Astrocyte (in vitro differentiated cells and primary cell): Measurements from ENCODE around the gene FER. TPM values are rescaled to one million over a fixed set of nuclear protein-coding genes. Genes with fewer than 3 reads are reported as not detected.
"Not testable (repeated sequence)": the region's sequence is repeated elsewhere in the genome, so short reads cannot be mapped to it uniquely, and the experiment has no call there.

Experiments used
- DNase-seq: peaks from one replicate; pipeline ENCODE4 v3.0.0-alpha.2; 2010; ENCODE audit warnings: low read depth
- FAIRE-seq: peaks from 2 replicates; lab custom pipeline; 2011; peaks lifted over from hg19 to GRCh38; lab: Jason Lieb, UNC
- H2AFZ ChIP-seq: 2 replicates; pipeline ENCODE4 v1.6.0; 2012; ENCODE audit warnings: low read depth, low read length, inconsistent platforms
- H3K27ac ChIP-seq: 2 replicates; pipeline ENCODE4 v1.5.1; 2011; ENCODE audit warnings: low read depth, low read length, inconsistent platforms
- H3K27me3 ChIP-seq: 2 replicates; pipeline ENCODE4 v1.6.0; 2011; ENCODE audit warnings: low read length, inconsistent platforms; ENCODE audit not compliant: insufficient read depth
- H3K36me3 ChIP-seq: 2 replicates; pipeline ENCODE4 v1.5.1; 2011; ENCODE audit warnings: low read length, inconsistent platforms; ENCODE audit not compliant: insufficient read depth
- H3K4me1 ChIP-seq: 2 replicates; pipeline ENCODE4 v1.5.1; 2011; ENCODE audit warnings: low read length, inconsistent platforms; ENCODE audit not compliant: insufficient read depth
- H3K4me2 ChIP-seq: 2 replicates; pipeline ENCODE4 v1.6.0; 2012; ENCODE audit warnings: low read length, inconsistent platforms
- H3K4me3 ChIP-seq: 2 replicates; pipeline ENCODE4 v1.5.1; 2011; ENCODE audit warnings: low read depth, mild to moderate bottlenecking, low read length, inconsistent platforms; ENCODE audit not compliant: insufficient read depth
- H3K79me2 ChIP-seq: 2 replicates; pipeline ENCODE4 v1.6.0; 2012; ENCODE audit warnings: mild to moderate bottlenecking, low read length, inconsistent platforms; ENCODE audit not compliant: insufficient read depth
- H3K9ac ChIP-seq: 2 replicates; pipeline ENCODE4 v1.6.0; 2012; ENCODE audit warnings: mild to moderate bottlenecking, low read length, inconsistent platforms
- H3K9me3 ChIP-seq: 2 replicates; pipeline ENCODE4 v1.5.1; 2012; ENCODE audit warnings: low read depth, mild to moderate bottlenecking, low read length, inconsistent platforms; ENCODE audit not compliant: insufficient read depth
- H4K20me1 ChIP-seq: 2 replicates; pipeline ENCODE4 v1.6.0; 2012; ENCODE audit warnings: low read length, inconsistent platforms; ENCODE audit not compliant: insufficient read depth
- H3K27ac Mint-ChIP-seq: one replicate; pipeline ENCODE4 v1.8.0; 2021; ENCODE audit warnings: mild to moderate bottlenecking, mixed read lengths; ENCODE audit not compliant: unreplicated experiment
- H3K27me3 Mint-ChIP-seq: one replicate; pipeline ENCODE4 v1.8.0; 2021; ENCODE audit warnings: low read depth, mixed read lengths; ENCODE audit not compliant: unreplicated experiment
- H3K36me3 Mint-ChIP-seq: one replicate; pipeline ENCODE4 v1.8.0; 2021; ENCODE audit warnings: low read depth, mixed read lengths; ENCODE audit not compliant: unreplicated experiment
- H3K4me1 Mint-ChIP-seq: one replicate; pipeline ENCODE4 v1.8.0; 2021; ENCODE audit warnings: low read depth, mixed read lengths; ENCODE audit not compliant: unreplicated experiment
- H3K4me3 Mint-ChIP-seq: one replicate; pipeline ENCODE4 v1.8.0; 2021; ENCODE audit warnings: mild to moderate bottlenecking, moderate library complexity, mixed read lengths; ENCODE audit not compliant: unreplicated experiment
- H3K9me3 Mint-ChIP-seq: one replicate; pipeline ENCODE4 v1.8.0; 2021; ENCODE audit warnings: mild to moderate bottlenecking, mixed read lengths; ENCODE audit not compliant: unreplicated experiment
- CTCF ChIP-seq: IDR thresholded peaks from 2 replicates; pipeline ENCODE4 v1.5.1; 2011; ENCODE audit warnings: low read depth, mild to moderate bottlenecking, inconsistent platforms, low read length, moderate library complexity; ENCODE audit not compliant: insufficient read depth
- EZH2 ChIP-seq: IDR thresholded peaks from 2 replicates; pipeline ENCODE4 v1.6.1; 2012; ENCODE audit warnings: mild to moderate bottlenecking, low read length, inconsistent platforms; ENCODE audit not compliant: insufficient read depth
- total RNA-seq: library from RNA; stranded (reverse); gene quantifications from 2 replicates; pipeline ENCODE4 v1.2.1, GENCODE V29; 2021

Gene FER
- total RNA-seq, 1 donor from 2014 or later, result 21.6 TPM

GRCh38 chr5:109052216-109052615 is 304.5 kb downstream of the FER start:
- H3K27ac Mint-ChIP-seq, H3K27me3 Mint-ChIP-seq, H3K36me3 Mint-ChIP-seq, H2AFZ ChIP-seq, H3K9me3 ChIP-seq, H3K4me3 Mint-ChIP-seq, H3K4me1 Mint-ChIP-seq, DNase-seq, H3K4me1 ChIP-seq, H3K9me3 Mint-ChIP-seq, H3K36me3 ChIP-seq, H3K4me3 ChIP-seq, H3K9ac ChIP-seq, H3K79me2 ChIP-seq, H3K27me3 ChIP-seq, H3K4me2 ChIP-seq, H3K27ac ChIP-seq, FAIRE-seq, H4K20me1 ChIP-seq: not testable (repeated sequence)

- Histone ChIP-seq H3K4me3 (no peak overlapping the region), H3K79me2 (no peaks in the 10 kb centered on the region), H3K36me3 (no peaks in the 10 kb centered on the region), H3K4me2 (no peak overlapping the region), H3K9me3 (no peaks in the 10 kb centered on the region), H3K27ac (no peak overlapping the region), H2AFZ (no peak overlapping the region), H3K9ac (no peak overlapping the region), H3K27me3 (no peaks in the 10 kb centered on the region), H4K20me1 (no peaks in the 10 kb centered on the region), H3K4me1 (no peaks in the 10 kb centered on the region)
- H3K9me3 Mint-ChIP-seq, result no peaks in the 10 kb centered on the region
- FAIRE-seq (no peak), DNase-seq (peak; percentile 76)
- H3K4me1 Mint-ChIP-seq, result peaks cover 7% of the 10 kb centered on the region
- TF ChIP-seq CTCF (no peak), EZH2 (no peak)
- H3K27me3 Mint-ChIP-seq, result no peaks in the 10 kb centered on the region
- H3K27ac Mint-ChIP-seq, result no peak overlapping the region
- H3K4me3 Mint-ChIP-seq, result no peak overlapping the region
- peaks cover 4% of the 10 kb centered on the region for H3K36me3 Mint-ChIP-seq
Observed at GRCh38 chr5:109053995-109054417, 306.3 kb downstream of the FER start.

GRCh38 chr5:109060378-109061025 is 312.8 kb downstream of the FER start:
- H3K9me3 Mint-ChIP-seq, result no peaks in the 10 kb centered on the region
- no peaks in the 10 kb centered on the region for H4K20me1 ChIP-seq
- H3K4me1 Mint-ChIP-seq, result no peaks in the 10 kb centered on the region
- no peak overlapping the region for H2AFZ ChIP-seq
- H3K9ac ChIP-seq, result no peak overlapping the region
- H3K27ac Mint-ChIP-seq, result no peak overlapping the region
- no peaks in the 10 kb centered on the region for H3K27me3 Mint-ChIP-seq
- H3K27me3 ChIP-seq, result no peaks in the 10 kb centered on the region
- FAIRE-seq, result no peak
- H3K36me3 Mint-ChIP-seq, result no peaks in the 10 kb centered on the region
- H3K4me1 ChIP-seq, result no peaks in the 10 kb centered on the region
- no peak overlapping the region for H3K4me3 ChIP-seq
- no peak for DNase-seq
- H3K36me3 ChIP-seq, result no peaks in the 10 kb centered on the region
- TF ChIP-seq EZH2 (no peak), CTCF (no peak)
- no peak overlapping the region for H3K27ac ChIP-seq
- no peak overlapping the region for H3K4me3 Mint-ChIP-seq
- H3K9me3 ChIP-seq, result no peaks in the 10 kb centered on the region
- H3K79me2 ChIP-seq, result no peaks in the 10 kb centered on the region
- no peak overlapping the region for H3K4me2 ChIP-seq
